IPS-18c (cell line): ENCODE results near the gene ZNF468.
"Not testable (repeated sequence)": the region's sequence is repeated elsewhere in the genome, so short reads cannot be mapped to it uniquely, and the experiment has no call there.

Source experiments
- H3K4me3 ChIP-seq: 2 replicates; pipeline ENCODE4 v1.7.0; 2013; ENCODE audit warnings: low read depth, mild to moderate bottlenecking, low read length, moderate library complexity; ENCODE audit not compliant: insufficient read depth
- H3K9me3 ChIP-seq: one replicate; pipeline ENCODE4 v1.6.1; 2013; ENCODE audit warnings: mild to moderate bottlenecking, low read length, moderate library complexity; ENCODE audit not compliant: control insufficient read depth, insufficient read depth

ZNF468 gene

DNA sequence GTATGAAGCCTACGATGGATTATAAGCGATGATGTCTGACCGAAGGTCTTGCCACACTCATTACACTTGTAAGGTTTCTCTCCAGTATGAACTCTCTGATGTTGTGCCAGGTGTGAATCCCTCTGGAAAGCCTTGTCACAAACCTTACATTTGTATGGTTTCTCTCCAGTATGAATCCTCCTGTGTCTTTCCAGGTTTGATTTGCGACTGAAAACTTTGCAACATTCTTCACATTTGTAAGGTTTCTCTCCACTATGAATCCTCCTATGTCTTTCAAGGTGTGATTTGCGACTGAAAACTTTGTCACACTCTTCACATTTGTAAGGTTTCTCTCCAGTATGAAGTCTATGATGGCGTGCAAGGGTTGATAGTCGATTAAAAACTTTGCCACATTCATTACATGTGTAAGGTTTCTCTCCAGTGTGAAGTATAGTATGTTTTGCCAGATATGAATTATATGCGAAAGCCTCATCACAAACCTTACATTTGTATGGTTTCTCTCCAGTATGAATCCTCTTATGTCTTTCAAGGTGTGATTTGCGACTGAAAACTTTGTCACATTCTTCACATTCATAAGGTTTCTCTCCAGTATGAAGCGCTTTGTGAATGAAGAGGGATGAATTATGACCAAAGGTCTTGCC lies 16.5 kb downstream of the ZNF468 start:
- not testable (repeated sequence) for H3K4me3 ChIP-seq
- peaks cover 13% of the 10 kb centered on the region for H3K9me3 ChIP-seq

GRCh38 chr19:52834289-52834688 lies 23.1 kb downstream of the ZNF468 start:
- H3K4me3 ChIP-seq, H3K9me3 ChIP-seq: not testable (repeated sequence)

- not testable (repeated sequence) for H3K4me3 ChIP-seq, H3K9me3 ChIP-seq
Measured at GRCh38 chr19:52833541-52833940, 23.9 kb downstream of the ZNF468 start.

GRCh38 chr19:52829866-52830265 lies 27.6 kb downstream of the ZNF468 start:
- H3K4me3 ChIP-seq, H3K9me3 ChIP-seq: not testable (repeated sequence)

GRCh38 chr19:52825765-52826164 lies 31.7 kb downstream of the ZNF468 start:
- peaks cover 2% of the 10 kb centered on the region for H3K9me3 ChIP-seq
- H3K4me3 ChIP-seq, result no peak overlapping the region

DNA sequence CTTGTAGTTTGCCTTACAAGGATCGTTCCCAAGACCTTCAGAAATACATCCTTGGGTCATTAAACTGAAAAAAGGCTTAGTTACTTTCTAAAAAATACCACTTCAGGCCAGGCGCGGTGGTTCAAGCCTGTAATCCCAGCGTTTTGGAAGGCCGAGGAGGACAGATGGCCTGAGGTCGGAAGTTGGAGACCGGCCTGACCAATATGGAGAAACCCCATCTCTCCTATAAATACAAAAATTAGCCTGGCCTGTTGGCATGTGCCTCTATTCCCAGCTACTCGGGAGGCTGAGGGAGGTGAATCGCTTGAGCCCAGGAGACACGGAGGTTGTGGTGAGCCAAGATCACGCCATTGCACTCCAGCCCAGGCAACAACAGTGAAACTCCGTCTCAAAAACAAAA lies 33.7 kb downstream of the ZNF468 start:
- no peak overlapping the region for H3K4me3 ChIP-seq
- H3K9me3 ChIP-seq, result peaks cover 2% of the 10 kb centered on the region

- not testable (repeated sequence) for H3K9me3 ChIP-seq
- H3K4me3 ChIP-seq, result peak within 1 kb of the TSS; percentile 60
Measured at GRCh38 chr19:52821204-52821960, 36.0 kb downstream of the ZNF468 start, which contains the start of gene ZNF28. TSS of gene ZNF28 (minus strand) at chr19:52821633. CDS start at chr19:52817958, 3,675 bp downstream.

GRCh38 chr19:52820472-52821203 lies 36.8 kb downstream of the ZNF468 start:
- H3K9me3 ChIP-seq, result not testable (repeated sequence)
- H3K4me3 ChIP-seq, result peak overlapping the region; percentile 60

GRCh38 chr19:52809801-52810200 lies 47.6 kb downstream of the ZNF468 start:
- no peaks in the 10 kb centered on the region for H3K9me3 ChIP-seq

GRCh38 chr19:52799950-52800640 lies 57.3 kb downstream of the ZNF468 start:
- H3K4me3 ChIP-seq, result not testable (repeated sequence)
- H3K9me3 ChIP-seq, result peaks cover 25% of the 10 kb centered on the region

More at GRCh38 chr19:52809801-52810200, 47.6 kb downstream of the ZNF468 start:
- H3K4me3 ChIP-seq, result no peak overlapping the region

- no peak overlapping the region for H3K4me3 ChIP-seq
- H3K9me3 ChIP-seq, result peaks cover 6% of the 10 kb centered on the region
Measured at GRCh38 chr19:52789440-52789839, 68.0 kb downstream of the ZNF468 start.
